K562 (cell line): ENCODE measurements around the gene ITPR1. TPM values are rescaled to one million over a fixed set of nuclear protein-coding genes. Genes with fewer than 3 reads are reported as not detected.

ENCODE experiments used
- ATF1 ChIP-seq, 2 experiments: fragments of 450-650 bp in 1 of 2; IDR thresholded peaks; 2 replicates each; pipeline ENCODE4 v1.6.1; 2016; ENCODE audit warnings: missing compliant biosample characterization in 1 of 2, missing genetic modification characterization in 1 of 2
- KLF6 ChIP-seq: fragments of 250-450 bp; sonication (Bioruptor Pico); IDR thresholded peaks from 2 replicates; pipeline ENCODE4 v1.4.0; 2020; ENCODE audit warnings: mild to moderate bottlenecking, moderate library complexity, borderline replicate concordance
- RAD51 ChIP-seq: fragments of 450-650 bp; IDR thresholded peaks from 2 replicates; pipeline ENCODE4 v1.7.1; 2016; ENCODE audit warnings: low read depth, mild to moderate bottlenecking, borderline replicate concordance
- RCOR1 ChIP-seq, 2 experiments: IDR thresholded peaks; 2 replicates each; pipeline ENCODE4 v1.6.1; 2012; ENCODE audit warnings: low read depth in 2 of 2, low read length in 2 of 2, borderline replicate concordance in 1 of 2, improper control_type of control experiment in 1 of 2
- SMAD3 ChIP-seq: fragments of 450-650 bp; formaldehyde crosslinking; conservative IDR thresholded peaks from 2 replicates; pipeline ENCODE4 v1.4.0; 2020; ENCODE audit warnings: mild to moderate bottlenecking
- polyA plus RNA-seq, 8 experiments: library from polyadenylated mRNA; depleted of rRNA in 4 of 8; stranded (reverse) in 5 of 8; unstranded in 3 of 8; fragments of >200 nt; fragmentation: Nextera tagmentation in 2 of 8; fragmentation: Illumina TruSeq in 1 of 8; extraction: Ambion mirVana in 2 of 8; extraction: Trizol in 1 of 8; gene quantifications; 2 replicates each; pipeline versions ENCODE4 v1.2.1 to v1.2.3, GENCODE V29; 2011 to 2014; ENCODE audit warnings: inconsistent platforms in 1 of 8, missing spikeins in 1 of 8
- total RNA-seq, 7 experiments: library from RNA; depleted of rRNA in 6 of 7; stranded (reverse); fragments of >200 nt in 6 of 7; fragmentation: Illumina TruSeq in 2 of 7; extraction: Trizol in 2 of 7; gene quantifications; 2 replicates each; pipeline versions ENCODE4 v1.2.1 to v1.2.3, GENCODE V29; 2011 to 2021; ENCODE audit warnings: low replicate concordance in 1 of 7
- TF ChIP-seq, protein P1 (sequence below): sonication (generic); formaldehyde crosslinking; IDR thresholded peaks from 2 replicates; pipeline ENCODE4 v1.8.0; 2022; ENCODE audit warnings: mild to moderate bottlenecking, missing genetic modification reagents
- TF ChIP-seq, protein P2 (sequence below), 2 experiments: fragments of 200-800 bp in 1 of 2; sonication (Bioruptor generic) in 1 of 2; sonication (generic) in 1 of 2; formaldehyde crosslinking in 1 of 2; IDR thresholded peaks in 1 of 2; conservative IDR thresholded peaks in 1 of 2; 2 replicates each; pipeline versions ENCODE4 v1.5.0 to v1.6.1; 2016 to 2020; ENCODE audit warnings: missing compliant biosample characterization in 1 of 2, missing genetic modification characterization in 1 of 2, missing genetic modification reagents in 1 of 2
- TF ChIP-seq, protein P3 (sequence below): sonication (generic); formaldehyde crosslinking; IDR thresholded peaks from 2 replicates; pipeline ENCODE4 v1.8.0; 2022; ENCODE audit warnings: mild to moderate bottlenecking, missing genetic modification reagents
- TF ChIP-seq, protein P4 (sequence below): fragments of 250-450 bp; sonication (Bioruptor Pico); IDR thresholded peaks from 2 replicates; pipeline ENCODE4 v1.8.0; 2021; ENCODE audit warnings: moderate library complexity, mild to moderate bottlenecking, inconsistent platforms

ITPR1 gene
- total and polyA plus RNA-seq, 9 of the 15 experiments (the other 6 are each of a cell fraction or from before 2014, with no cell fraction given) = 22.4 to 40.0 (median 27.4) TPM

DNA sequence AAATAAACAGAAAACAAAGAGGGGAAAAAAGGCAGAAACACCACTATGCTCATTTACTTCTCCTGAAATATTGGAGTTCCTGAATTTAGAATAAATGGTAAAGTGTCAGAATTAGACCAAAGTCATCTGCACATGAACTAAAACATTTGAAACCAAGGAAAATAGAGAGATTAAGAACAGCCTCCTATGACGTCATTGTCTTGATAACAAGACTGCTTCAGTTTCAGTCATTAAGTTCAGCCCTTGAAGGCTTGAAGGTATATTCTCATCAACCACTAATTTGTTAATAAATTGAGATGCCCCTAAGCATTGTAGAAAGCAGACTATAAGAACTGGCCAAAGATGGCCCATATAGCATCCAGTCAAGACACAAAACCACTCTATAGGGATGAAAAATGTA, 28.6 kb upstream of the ITPR1 start (continued):
- TF ChIP-seq, protein P1, sequence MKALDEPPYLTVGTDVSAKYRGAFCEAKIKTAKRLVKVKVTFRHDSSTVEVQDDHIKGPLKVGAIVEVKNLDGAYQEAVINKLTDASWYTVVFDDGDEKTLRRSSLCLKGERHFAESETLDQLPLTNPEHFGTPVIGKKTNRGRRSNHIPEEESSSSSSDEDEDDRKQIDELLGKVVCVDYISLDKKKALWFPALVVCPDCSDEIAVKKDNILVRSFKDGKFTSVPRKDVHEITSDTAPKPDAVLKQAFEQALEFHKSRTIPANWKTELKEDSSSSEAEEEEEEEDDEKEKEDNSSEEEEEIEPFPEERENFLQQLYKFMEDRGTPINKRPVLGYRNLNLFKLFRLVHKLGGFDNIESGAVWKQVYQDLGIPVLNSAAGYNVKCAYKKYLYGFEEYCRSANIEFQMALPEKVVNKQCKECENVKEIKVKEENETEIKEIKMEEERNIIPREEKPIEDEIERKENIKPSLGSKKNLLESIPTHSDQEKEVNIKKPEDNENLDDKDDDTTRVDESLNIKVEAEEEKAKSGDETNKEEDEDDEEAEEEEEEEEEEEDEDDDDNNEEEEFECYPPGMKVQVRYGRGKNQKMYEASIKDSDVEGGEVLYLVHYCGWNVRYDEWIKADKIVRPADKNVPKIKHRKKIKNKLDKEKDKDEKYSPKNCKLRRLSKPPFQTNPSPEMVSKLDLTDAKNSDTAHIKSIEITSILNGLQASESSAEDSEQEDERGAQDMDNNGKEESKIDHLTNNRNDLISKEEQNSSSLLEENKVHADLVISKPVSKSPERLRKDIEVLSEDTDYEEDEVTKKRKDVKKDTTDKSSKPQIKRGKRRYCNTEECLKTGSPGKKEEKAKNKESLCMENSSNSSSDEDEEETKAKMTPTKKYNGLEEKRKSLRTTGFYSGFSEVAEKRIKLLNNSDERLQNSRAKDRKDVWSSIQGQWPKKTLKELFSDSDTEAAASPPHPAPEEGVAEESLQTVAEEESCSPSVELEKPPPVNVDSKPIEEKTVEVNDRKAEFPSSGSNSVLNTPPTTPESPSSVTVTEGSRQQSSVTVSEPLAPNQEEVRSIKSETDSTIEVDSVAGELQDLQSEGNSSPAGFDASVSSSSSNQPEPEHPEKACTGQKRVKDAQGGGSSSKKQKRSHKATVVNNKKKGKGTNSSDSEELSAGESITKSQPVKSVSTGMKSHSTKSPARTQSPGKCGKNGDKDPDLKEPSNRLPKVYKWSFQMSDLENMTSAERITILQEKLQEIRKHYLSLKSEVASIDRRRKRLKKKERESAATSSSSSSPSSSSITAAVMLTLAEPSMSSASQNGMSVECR (CRISPR knock-in tag) = no peak
- TF ChIP-seq, protein P2, sequence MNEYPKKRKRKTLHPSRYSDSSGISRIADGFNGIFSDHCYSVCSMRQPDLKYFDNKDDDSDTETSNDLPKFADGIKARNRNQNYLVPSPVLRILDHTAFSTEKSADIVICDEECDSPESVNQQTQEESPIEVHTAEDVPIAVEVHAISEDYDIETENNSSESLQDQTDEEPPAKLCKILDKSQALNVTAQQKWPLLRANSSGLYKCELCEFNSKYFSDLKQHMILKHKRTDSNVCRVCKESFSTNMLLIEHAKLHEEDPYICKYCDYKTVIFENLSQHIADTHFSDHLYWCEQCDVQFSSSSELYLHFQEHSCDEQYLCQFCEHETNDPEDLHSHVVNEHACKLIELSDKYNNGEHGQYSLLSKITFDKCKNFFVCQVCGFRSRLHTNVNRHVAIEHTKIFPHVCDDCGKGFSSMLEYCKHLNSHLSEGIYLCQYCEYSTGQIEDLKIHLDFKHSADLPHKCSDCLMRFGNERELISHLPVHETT (CRISPR knock-in tag; conservative IDR thresholded peaks at IDR 0.05 in 1 of 2, IDR thresholded peaks at IDR 0.05 in 1 of 2) = no peak
- no peak for TF ChIP-seq ATF1 (CRISPR knock-in tag; IDR thresholded peaks at IDR 0.05)
- TF ChIP-seq ATF1 (tag; IDR thresholded peaks at IDR 0.05) = peak; percentile 45
- TF ChIP-seq KLF6 (CRISPR knock-in tag) = no peak
- TF ChIP-seq RCOR1 (IDR thresholded peaks at IDR 0.05; ENCODE audit: borderline replicate concordance in 1 of 2, low read depth in 2 of 2, low read length in 2 of 2) = no peak
- TF ChIP-seq, protein P3, sequence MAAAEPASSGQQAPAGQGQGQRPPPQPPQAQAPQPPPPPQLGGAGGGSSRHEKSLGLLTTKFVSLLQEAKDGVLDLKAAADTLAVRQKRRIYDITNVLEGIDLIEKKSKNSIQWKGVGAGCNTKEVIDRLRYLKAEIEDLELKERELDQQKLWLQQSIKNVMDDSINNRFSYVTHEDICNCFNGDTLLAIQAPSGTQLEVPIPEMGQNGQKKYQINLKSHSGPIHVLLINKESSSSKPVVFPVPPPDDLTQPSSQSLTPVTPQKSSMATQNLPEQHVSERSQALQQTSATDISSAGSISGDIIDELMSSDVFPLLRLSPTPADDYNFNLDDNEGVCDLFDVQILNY (CRISPR knock-in tag) = no peak
- TF ChIP-seq, protein P4, sequence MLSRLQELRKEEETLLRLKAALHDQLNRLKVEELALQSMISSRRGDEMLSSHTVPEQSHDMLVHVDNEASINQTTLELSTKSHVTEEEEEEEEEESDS (CRISPR knock-in tag) = no peak
- no peak for TF ChIP-seq RAD51
- no peak for TF ChIP-seq SMAD3 (CRISPR knock-in tag)
